ENCODE results near the gene PIK3CD.
"Not testable (repeated sequence)": the region's sequence is repeated elsewhere in the genome, so short reads cannot be mapped to it uniquely, and the experiment has no call there.

The PIK3CD gene

DNA sequence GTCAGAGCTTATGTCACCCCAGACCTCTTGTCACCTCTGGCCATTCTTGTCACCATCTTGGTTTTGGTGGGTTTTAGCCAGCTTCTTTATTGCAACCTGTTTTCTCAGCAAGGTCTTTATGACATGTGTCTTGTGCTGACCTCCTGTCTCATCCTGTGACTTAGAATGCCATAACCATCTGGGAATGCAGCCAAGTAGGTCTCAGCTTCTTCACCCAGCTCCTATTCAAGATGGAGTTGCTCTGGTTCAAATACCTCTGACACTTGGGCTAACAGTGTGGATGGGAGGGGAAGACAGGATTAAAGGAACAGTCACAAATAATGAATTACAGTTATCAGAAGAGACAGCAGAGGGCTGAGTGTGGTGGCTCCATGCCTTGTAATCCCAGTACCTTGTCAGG, 30.5 kb upstream of the PIK3CD start:
- DNase-seq (ENCODE audit: low read depth): no peak

DNA sequence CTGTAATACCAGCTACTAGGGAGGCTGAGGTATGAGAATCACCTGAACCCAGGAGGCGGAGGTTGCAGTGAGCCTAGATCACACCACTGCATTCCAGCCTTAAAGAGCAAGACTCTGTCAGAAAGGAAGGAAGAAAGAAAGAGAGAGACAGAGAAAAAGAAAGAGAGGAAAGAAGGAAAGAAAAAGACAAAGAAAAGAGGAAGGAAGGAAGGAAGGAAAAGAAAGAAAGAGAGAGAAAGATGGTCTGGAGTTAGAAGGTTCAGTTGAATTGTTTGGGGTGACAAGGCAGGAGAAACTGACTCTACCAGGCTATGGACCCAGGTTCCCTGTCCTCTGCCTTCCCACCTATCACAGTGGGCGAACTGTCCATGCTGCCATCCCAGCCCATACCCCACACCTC, 27.4 kb upstream of the PIK3CD start:
- DNase-seq (ENCODE audit: low read depth): no peak

GRCh38 chr1:9625030-9625429, 26.5 kb upstream of the PIK3CD start:
- not testable (repeated sequence) for DNase-seq (ENCODE audit: low read depth)

DNA sequence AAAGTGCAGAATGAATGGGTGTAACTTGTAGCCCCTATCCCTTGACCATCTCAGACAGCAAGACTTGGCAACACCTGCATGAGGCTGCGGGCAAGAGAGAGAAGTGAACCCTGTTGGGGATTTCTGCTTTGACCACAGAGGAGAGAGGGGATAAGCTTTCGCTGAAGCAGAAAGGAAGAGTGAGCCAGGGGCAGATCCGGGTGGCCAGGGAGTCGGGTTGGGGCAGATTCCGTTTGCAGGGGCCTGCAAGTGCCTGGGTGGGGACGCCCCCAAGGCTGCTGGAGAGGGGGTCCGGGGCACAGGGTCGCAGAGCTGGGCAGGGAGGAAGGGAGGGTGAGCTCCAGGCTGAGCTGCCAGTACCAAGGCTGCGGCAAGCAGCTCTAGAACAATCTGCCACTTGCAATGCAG, 25.3 kb upstream of the PIK3CD start:
- no peak for DNase-seq (ENCODE audit: low read depth)

GRCh38 chr1:9628541-9629444, 22.7 kb upstream of the PIK3CD start:
- no peak for DNase-seq (ENCODE audit: low read depth)

GRCh38 chr1:9629445-9630201, 21.9 kb upstream of the PIK3CD start:
- no peak for DNase-seq (ENCODE audit: low read depth)

- no peak for DNase-seq (ENCODE audit: low read depth)
Observed at GRCh38 chr1:9630331-9631111, 21.0 kb upstream of the PIK3CD start.

- no peak for DNase-seq (ENCODE audit: low read depth)
Observed at GRCh38 chr1:9631613-9632012, 19.9 kb upstream of the PIK3CD start.

- no peak for DNase-seq (ENCODE audit: low read depth)
Observed at GRCh38 chr1:9633493-9633892, 18.0 kb upstream of the PIK3CD start.

GRCh38 chr1:9634582-9634981, 16.9 kb upstream of the PIK3CD start:
- DNase-seq (ENCODE audit: low read depth): no peak

- no peak for DNase-seq (ENCODE audit: low read depth)
Observed at GRCh38 chr1:9639227-9639626, 12.3 kb upstream of the PIK3CD start.

DNA sequence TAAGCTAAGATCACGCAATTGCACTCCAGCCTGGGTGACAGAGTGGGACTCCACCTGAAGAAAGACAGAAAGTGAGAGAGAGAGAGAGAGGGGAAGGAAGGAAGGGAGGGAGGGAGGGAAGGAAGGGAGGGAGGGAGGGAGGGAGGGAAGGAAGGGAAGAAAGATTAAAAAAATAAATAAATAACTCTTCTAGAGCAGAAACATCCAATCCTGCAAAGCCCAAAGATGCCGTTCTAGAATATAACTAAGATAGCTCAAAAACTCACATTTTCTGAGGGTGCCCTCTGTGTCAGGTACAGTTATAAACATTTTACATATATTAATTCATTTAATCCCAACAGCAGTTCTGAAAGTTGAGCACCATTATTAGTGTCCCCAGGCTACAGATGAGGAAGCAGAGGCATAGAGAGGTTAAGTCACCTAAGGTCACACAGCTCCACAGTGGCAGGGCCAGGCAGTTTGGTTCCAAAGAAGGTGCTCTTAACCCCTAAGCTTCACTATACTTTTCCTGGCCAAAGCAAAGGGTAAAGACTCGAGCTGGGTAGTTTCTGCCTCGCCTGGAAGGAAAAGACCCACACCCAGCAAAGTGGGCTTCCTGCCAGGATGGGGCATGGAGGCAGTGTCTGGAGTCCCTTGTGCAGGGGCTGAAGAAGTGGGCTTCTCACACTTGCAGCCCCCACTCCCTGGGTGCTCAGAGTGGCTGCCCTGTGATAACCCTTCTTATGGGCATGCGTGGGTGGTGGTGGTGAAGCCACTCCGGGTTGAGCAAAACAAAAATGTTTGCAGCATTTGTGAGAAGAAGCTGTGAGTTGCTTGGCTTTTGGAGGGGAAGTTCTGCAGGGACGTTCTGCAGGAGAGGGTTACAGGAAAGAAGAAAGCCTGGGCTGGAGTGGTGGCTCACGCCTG, 7.9 kb upstream of the PIK3CD start:
- no peak for DNase-seq (ENCODE audit: low read depth)

DNA sequence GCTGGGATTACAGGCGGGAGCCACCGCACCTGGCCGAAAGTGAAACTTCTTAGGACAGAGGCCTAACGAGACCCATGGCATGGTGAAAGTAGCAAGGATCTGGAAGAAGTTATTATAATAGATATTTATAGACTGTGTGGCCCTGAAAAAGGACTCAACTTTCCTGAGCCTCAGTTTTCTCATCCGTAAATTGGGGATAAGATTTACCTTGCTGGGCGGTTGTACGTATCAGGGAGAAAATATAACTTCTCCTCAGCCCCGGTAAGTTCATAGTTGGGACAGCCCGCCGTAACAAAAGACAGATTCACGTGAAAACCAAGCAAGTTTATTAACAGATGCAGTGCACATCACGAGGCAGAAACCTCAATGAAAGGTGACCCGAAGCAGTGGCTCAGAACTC, 5.5 kb upstream of the PIK3CD start:
- no peak for DNase-seq (ENCODE audit: low read depth)

GRCh38 chr1:9648171-9648570, 3.4 kb upstream of the PIK3CD start:
- DNase-seq (ENCODE audit: low read depth): no peak

GRCh38 chr1:9649769-9650168, 1.8 kb upstream of the PIK3CD start:
- no peak for DNase-seq (ENCODE audit: low read depth)

- DNase-seq (ENCODE audit: low read depth): no peak
Observed at GRCh38 chr1:9651220-9651564, 339 bp upstream of the PIK3CD start.

DNA sequence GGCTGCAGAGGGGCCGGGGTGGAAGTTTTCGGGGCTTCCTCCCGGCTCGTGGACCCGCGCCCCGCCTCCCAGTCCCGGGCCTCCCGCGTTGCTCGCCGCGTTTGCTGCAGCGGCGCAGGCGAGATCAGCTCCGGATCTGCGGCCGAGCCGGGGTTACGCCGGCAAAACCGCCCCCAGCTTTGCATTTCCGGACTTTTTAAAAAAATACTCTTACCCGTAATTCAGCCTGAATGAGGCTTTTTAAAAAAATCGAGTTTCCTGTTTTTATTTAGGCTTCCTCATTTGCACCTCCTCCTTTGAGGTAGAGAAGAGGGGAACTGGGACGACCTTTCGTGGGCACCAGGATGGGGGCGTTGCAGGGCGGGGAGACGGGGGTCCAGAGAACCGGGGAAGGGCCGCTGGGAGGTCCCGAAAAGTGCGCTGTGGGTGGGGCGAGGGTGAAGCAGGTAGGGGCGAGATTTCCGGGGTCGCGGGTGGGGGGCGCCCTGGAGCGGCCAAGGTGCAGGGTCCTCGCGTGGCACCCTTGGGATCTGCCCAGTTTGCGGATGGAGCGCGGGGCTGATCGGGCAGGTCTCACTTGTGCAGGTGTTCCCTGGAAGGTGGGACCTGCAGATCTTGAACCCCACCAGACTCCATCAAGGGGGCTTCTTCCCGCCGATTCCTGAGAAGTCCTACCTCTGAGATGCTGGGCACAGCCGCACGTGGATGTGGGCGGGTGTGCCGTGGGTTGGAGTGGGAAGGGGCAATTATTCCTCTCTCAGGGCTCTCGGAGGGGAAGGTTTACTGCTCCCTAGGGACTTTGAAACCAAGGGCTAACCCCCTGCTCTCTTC, 1.1 kb downstream of the PIK3CD start:
- no peak for DNase-seq (ENCODE audit: low read depth)

- no peak for DNase-seq (ENCODE audit: low read depth)
Observed at GRCh38 chr1:9653210-9653490, 1.6 kb downstream of the PIK3CD start.

DNA sequence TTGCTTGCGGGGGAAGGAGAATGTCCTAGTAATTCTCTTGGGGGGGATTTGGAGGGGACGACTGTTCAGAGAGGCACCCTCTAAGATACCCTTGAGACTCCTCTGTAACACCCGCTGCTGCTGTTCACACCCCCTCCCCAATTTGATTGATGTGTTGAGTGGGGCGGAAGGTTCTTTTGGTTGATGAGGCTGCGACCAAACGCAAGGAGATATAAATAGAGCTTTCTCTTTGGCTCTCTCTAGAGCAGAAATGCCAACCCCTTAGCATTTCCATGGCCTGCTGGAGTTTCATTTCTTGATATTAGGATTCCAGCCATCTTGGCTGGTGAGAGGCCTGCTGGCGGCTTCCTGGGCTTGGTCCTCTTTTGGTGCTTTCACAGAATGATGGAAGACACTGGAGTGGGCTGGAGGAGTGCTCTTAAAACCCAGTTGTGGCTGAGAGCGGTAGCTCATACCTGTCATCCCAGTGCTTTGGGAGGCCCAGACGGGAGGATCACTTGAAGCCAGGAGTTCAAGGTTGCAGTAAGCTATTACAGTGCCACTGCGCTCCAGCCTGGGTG, 2.0 kb downstream of the PIK3CD start:
- DNase-seq (ENCODE audit: low read depth): no peak

- no peak for DNase-seq (ENCODE audit: low read depth)
Observed at GRCh38 chr1:9654051-9654833, 2.7 kb downstream of the PIK3CD start.

Measured in amniotic epithelial cell (primary cell).